T-helper 2 cell treated with Interferon-gamma antibody and Interleukin-4, amounts not matched to agents 5 μg/mL and 100 μg/mL, for 36 hours (primary cell): ENCODE results near the gene TLX3.
"Not testable (repeated sequence)": the region's sequence is repeated elsewhere in the genome, so short reads cannot be mapped to it uniquely, and the experiment has no call there.

Experiments
- DNase-seq: peaks from one replicate; pipeline ENCODE4 v3.0.0; 2021; ENCODE audit warnings: low spot score
- H3K27ac Mint-ChIP-seq: one replicate; pipeline ENCODE4 v1.8.0; 2021; ENCODE audit warnings: mild to moderate bottlenecking, mixed read lengths
- H3K27me3 Mint-ChIP-seq: one replicate; pipeline ENCODE4 v1.8.0; 2021; ENCODE audit warnings: low read depth, mixed read lengths
- H3K36me3 Mint-ChIP-seq: one replicate; pipeline ENCODE4 v1.8.0; 2021; ENCODE audit warnings: low read depth, mixed read lengths
- H3K4me1 Mint-ChIP-seq: one replicate; pipeline ENCODE4 v1.8.0; 2021; ENCODE audit warnings: low read depth, mixed read lengths
- H3K4me3 Mint-ChIP-seq: one replicate; pipeline ENCODE4 v1.8.0; 2022; ENCODE audit warnings: mild to moderate bottlenecking, moderate library complexity, mixed read lengths
- H3K9me3 Mint-ChIP-seq: one replicate; pipeline ENCODE4 v1.8.0; 2021; ENCODE audit warnings: mixed read lengths

Gene TLX3

DNA sequence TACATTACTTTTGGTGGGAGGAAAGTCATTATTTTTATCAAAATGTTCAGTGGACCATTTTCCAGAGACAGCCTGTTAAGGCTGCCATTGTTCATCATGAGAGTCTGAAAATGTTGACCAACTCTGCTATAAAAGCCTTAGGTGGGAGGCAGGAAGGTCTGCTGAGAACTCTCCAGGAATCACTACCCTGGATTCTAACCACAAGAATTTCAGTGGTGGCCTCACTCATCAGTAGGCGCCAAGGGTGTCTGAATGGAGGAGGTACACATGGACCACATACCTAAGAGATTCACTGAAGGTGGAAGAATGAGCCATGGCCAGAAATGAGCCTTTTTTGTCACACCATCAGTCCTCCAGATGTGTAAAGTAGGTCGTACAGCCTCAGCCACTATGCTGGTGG is 21.0 kb upstream of the TLX3 start:
- H3K4me3 Mint-ChIP-seq = no peak overlapping the region
- no peaks in the 10 kb centered on the region for H3K4me1 Mint-ChIP-seq
- no peak overlapping the region for H3K27ac Mint-ChIP-seq
- H3K36me3 Mint-ChIP-seq = no peaks in the 10 kb centered on the region
- DNase-seq = no peak
- H3K27me3 Mint-ChIP-seq = peaks cover 11% of the 10 kb centered on the region
- no peaks in the 10 kb centered on the region for H3K9me3 Mint-ChIP-seq

DNA sequence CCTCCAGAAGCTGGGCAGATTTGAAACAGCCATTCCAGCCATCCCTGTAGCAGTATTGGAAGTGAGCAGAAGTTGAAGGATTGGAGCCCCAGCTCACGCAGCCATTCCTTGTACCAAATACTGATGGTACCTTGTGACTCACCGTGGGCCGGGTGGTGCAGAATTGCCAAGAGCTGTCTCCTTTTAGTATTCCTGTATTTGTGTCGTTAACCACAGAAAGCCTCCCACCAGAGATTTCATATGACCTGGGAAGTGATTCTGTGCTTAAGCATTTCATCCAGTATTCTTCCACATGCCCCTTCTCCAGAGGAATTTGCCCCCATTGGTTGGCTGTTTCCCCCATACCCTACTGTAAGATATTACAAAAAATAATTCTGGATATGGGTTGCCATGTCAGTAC is 17.7 kb upstream of the TLX3 start:
- no peak for DNase-seq

DNA sequence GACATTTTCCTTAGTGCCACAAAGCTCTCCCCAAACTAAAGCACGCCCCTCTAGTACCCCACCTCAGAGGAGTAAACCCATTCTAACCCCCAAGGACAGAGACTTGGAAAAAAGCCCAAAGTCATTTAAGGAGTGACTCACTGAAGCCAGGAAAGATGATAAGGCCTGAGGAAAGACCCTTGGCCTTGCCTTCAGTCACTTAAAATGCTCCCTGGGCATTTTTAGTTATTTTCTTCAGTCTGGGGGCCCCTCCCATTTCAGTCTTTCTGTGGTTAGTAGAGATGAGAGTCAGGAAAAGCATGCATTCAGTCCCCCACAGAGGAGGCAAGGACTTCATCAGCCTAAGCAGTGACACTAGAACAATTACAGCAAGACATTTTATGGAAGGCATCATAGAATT is 13.7 kb upstream of the TLX3 start:
- Mint-ChIP-seq H3K27me3 (peaks cover 4% of the 10 kb centered on the region), H3K27ac (no peak overlapping the region), H3K36me3 (no peaks in the 10 kb centered on the region), H3K4me3 (no peak overlapping the region), H3K9me3 (no peaks in the 10 kb centered on the region), H3K4me1 (no peaks in the 10 kb centered on the region)
- no peak for DNase-seq

More for the DNA sequence above, 17.7 kb upstream of the TLX3 start:
- H3K27ac Mint-ChIP-seq = no peak overlapping the region
- H3K9me3 Mint-ChIP-seq = no peaks in the 10 kb centered on the region
- H3K36me3 Mint-ChIP-seq = no peaks in the 10 kb centered on the region
- H3K4me1 Mint-ChIP-seq = no peaks in the 10 kb centered on the region
- peaks cover 7% of the 10 kb centered on the region for H3K27me3 Mint-ChIP-seq
- H3K4me3 Mint-ChIP-seq = no peak overlapping the region

DNA sequence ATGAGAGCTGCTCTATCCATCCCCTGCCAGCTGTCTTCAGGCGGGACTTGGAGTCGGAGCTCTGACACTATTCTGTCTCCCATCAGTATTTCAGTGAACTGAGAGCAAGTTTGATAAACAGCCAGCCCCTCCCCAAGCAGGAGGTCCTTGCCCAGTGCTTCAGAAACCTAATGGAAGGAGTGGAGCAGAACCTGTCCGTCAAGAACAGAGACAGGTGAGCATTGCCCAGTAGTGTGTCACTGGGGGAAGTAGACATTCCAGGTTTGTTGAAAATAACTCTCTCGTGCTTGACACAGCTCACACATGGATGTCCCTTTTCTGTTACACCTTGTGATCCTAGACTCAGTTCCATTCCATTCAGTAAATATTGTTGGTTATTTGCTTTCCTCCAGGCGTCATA is 13.2 kb upstream of the TLX3 start:
- Mint-ChIP-seq H3K27me3 (peaks cover 4% of the 10 kb centered on the region), H3K4me1 (no peaks in the 10 kb centered on the region), H3K27ac (no peak overlapping the region), H3K9me3 (no peaks in the 10 kb centered on the region), H3K36me3 (no peaks in the 10 kb centered on the region), H3K4me3 (no peak overlapping the region)
- DNase-seq = no peak

DNA sequence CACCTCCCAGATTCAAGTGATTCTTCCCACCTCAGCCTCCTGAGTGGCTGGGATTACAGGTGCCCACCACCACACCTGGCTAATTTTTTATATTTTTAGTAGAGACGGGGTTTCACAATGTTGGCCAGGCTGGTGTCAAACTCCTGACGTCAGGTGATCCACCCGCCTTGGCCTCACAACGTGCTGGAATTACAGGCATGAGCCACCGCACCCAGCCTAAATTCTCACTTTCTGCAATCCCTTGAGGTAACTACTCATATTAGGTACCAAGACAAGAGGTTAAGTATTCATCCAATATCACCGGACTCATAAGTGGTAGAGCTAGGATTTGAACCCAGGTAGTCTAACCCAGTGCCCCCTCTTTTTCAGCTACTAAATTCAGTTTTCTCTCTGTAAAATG is 11.1 kb upstream of the TLX3 start:
- not testable (repeated sequence) for DNase-seq, H3K9me3 Mint-ChIP-seq, H3K4me1 Mint-ChIP-seq, H3K4me3 Mint-ChIP-seq, H3K27me3 Mint-ChIP-seq, H3K27ac Mint-ChIP-seq, H3K36me3 Mint-ChIP-seq

DNA sequence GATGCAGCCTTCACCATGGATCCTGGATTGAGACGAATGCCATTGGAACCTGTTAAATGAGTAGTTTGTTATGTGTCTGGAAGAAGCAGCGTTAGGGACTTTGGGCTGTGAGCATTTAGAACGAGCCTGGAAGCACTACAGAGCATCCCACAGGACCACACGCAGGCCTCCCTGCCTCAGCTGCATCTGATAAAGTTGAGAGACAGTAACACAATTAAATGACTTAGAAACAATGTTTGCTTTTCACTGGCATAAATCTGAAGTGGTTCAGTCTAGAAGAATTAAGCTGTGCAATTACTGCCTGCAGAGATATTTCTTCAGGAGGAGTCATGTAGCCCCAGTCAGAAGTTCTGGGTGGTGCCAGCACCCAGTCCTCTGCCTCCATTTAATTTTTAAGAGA is 9.8 kb upstream of the TLX3 start:
- H3K9me3 Mint-ChIP-seq = no peaks in the 10 kb centered on the region
- no peak overlapping the region for H3K4me3 Mint-ChIP-seq
- H3K27me3 Mint-ChIP-seq = peaks cover 12% of the 10 kb centered on the region
- H3K27ac Mint-ChIP-seq = no peak overlapping the region
- no peak for DNase-seq
- H3K4me1 Mint-ChIP-seq = no peaks in the 10 kb centered on the region
- no peaks in the 10 kb centered on the region for H3K36me3 Mint-ChIP-seq

DNA sequence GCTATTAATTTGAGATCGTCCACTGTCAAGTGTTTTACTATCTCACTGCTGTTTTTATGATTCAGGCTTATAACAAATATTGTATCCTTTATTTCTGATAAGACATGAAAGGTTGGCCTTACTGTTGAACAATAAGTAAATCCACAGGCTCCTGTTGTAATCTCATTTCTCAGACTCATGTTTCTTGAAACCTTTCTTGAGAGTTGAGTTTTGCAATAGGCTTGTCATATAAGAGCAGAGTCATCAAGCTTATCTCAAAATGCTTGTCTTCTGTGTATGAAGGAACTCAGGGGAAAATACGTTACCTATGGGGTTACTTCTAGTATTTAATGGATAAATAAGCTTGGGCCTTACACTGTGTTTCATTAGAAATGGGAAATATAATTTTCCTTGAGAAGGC is 9.2 kb upstream of the TLX3 start:
- Mint-ChIP-seq H3K4me3 (no peak overlapping the region), H3K4me1 (no peaks in the 10 kb centered on the region), H3K27ac (no peak overlapping the region), H3K36me3 (no peaks in the 10 kb centered on the region), H3K9me3 (no peaks in the 10 kb centered on the region), H3K27me3 (peaks cover 14% of the 10 kb centered on the region)
- DNase-seq = no peak

DNA sequence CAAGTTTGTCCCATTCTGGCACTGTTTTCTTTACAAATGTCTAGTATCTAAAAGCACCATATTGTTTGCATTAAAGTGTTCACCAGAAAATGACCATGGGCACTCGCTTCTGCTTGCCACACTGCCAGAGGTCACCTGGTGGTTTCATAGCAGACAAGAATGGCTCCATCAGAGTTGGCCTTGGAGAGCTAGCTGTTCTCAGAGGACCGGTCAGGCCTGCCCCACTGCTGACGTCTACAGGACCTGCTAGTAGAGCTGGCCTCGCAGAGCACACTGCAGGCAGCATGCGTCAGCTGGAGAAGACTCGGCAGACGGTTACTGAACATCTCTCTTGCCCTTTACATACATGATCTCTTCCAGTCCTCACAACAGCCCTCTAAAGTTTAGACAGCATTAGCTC is 8.7 kb upstream of the TLX3 start:
- Mint-ChIP-seq H3K4me3 (no peak overlapping the region), H3K4me1 (no peaks in the 10 kb centered on the region), H3K27me3 (peaks cover 19% of the 10 kb centered on the region), H3K27ac (no peak overlapping the region), H3K36me3 (no peaks in the 10 kb centered on the region), H3K9me3 (no peaks in the 10 kb centered on the region)
- no peak for DNase-seq

DNA sequence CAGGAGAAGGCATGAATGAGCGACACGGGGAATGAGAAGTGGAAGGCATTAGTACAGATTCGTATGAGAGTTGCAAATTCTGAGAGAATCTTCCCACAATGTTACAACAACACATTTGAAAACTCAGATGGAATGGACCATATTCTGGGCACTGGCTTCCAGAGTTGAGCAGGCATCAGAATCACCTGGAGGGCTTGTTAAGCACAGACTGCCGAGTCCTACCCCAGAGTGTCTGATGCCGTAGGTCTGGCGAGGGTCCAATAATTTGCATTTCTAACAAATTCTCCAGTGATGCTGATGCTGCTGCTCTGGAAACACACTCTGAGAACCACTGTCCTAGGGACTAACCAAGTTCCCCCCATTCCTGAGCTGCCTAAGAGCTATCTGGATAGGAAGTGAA is 2.9 kb upstream of the TLX3 start:
- no peaks in the 10 kb centered on the region for H3K9me3 Mint-ChIP-seq

DNA sequence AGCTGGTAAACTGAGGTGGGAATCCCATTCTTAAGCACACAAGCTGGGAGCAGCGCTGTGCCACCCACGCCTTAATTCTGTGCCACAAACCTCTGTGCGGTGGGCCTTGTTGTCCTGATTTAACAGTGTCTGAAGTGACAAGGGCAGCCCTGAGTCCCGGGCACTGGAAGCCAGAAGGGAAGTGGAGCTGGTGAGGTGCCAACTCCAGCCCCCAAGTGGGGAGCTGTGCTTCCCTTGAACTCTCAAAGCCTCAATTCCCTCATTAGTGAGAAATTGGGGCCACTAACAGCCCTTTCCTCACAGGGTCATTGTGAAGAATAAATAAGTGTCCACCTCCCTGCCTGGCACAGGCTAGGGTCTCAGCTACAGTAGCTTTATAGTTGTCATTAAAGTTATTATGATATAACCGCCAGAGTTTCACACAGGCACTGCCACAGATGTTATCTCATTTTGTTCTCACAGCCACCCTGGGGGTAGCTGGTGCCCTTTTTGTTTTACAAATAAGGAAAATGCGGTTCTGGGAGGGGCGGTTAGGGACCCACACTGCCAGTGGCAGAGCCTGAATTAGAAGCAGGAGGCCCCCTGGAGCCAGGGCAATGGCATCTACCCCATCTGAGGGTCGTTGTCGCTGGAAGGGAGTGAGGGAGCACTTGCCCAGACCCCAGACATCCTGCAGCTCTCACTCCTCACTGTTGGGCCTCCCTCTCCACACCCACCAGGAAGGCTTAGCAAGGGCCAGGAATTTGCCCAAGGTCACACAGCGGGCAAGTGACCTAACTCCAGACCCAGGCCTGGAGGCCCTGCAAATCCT is 2.1 kb upstream of the TLX3 start:
- H3K4me3 Mint-ChIP-seq = no peak overlapping the region
- H3K4me1 Mint-ChIP-seq = no peaks in the 10 kb centered on the region
- no peak overlapping the region for H3K27ac Mint-ChIP-seq

More for the DNA sequence above, 2.9 kb upstream of the TLX3 start:
- Mint-ChIP-seq H3K27me3 (peaks cover 62% of the 10 kb centered on the region), H3K4me1 (no peaks in the 10 kb centered on the region), H3K27ac (no peak overlapping the region), H3K4me3 (no peak overlapping the region), H3K36me3 (no peaks in the 10 kb centered on the region)
- no peak for DNase-seq

DNA sequence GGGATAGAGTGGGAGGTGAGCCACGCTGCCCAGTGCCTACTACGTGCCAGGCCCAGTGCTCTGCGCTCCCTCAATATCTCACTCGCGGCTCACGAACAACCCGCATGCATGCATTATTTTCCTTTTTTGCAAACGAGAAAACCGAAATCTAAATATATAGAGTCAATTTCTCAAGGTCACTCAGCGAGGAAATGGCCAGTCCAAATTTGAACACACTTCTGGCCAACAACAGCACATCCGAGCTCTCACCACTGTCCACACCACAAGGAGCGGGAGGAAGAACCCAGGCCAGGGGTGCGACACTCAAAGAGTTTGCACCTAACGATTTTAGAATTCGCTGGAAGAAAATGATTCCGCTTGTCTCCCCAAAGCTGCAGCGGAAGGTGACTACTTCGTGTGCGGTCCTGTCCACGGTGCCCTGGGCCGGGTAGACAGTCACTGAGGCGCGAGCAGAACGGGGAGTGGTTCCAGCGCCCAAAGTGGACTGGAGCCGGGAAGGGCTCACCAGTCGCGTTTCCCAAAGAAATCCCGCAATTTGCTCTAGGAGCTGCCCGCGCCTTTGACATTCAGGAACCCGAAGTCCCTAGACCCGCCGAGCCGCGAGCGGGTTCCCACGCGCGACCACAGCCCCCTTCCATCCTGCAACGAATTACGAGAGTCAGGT is 1.1 kb upstream of the TLX3 start:
- Mint-ChIP-seq H3K4me1 (peaks cover 2% of the 10 kb centered on the region), H3K27ac (no peak overlapping the region), H3K36me3 (peaks cover 1% of the 10 kb centered on the region), H3K27me3 (peaks cover 63% of the 10 kb centered on the region), H3K4me3 (no peak overlapping the region), H3K9me3 (no peaks in the 10 kb centered on the region)
- no peak for DNase-seq

More for the DNA sequence above, 2.1 kb upstream of the TLX3 start:
- H3K27me3 Mint-ChIP-seq = peaks cover 62% of the 10 kb centered on the region
- DNase-seq = no peak
- no peaks in the 10 kb centered on the region for H3K36me3 Mint-ChIP-seq
- H3K9me3 Mint-ChIP-seq = no peaks in the 10 kb centered on the region

DNA sequence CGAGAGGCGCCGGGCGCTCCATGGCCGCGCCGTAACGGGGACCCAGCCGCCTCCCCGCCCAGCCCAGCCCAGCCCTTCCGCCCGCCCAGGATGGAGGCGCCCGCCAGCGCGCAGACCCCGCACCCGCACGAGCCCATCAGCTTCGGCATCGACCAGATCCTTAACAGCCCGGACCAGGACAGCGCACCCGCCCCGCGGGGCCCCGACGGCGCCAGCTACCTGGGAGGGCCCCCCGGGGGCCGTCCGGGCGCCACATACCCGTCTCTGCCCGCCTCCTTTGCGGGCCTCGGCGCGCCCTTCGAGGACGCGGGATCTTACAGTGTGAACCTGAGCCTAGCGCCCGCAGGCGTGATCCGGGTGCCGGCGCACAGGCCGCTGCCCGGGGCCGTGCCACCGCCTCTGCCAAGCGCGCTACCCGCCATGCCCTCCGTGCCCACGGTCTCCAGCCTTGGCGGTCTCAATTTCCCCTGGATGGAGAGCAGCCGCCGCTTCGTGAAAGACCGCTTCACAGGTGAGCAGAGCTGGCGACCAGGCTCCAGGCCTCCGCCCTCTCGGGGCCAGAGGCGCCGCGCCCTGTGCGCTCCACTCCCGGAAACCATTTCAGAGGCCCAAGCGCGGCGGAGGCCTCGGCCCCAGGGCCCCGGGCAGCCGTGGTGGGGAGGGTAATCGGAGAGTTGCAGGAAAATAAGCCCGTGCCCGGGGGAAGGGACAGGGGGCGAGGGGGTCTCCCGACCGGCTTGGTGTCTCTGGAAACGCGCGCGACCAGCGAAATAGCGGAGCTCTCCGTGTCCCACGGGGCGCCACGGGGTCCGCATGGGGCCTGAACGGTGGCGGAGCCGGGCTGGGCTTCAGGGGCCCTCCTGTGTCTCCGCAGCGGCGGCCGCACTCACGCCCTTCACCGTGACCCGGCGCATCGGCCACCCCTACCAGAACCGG is 496 bp downstream of the TLX3 start:
- Mint-ChIP-seq H3K27ac (no peak overlapping the region), H3K36me3 (peaks cover 3% of the 10 kb centered on the region), H3K9me3 (no peaks in the 10 kb centered on the region), H3K27me3 (peaks cover 72% of the 10 kb centered on the region), H3K4me3 (no peak overlapping the region), H3K4me1 (peaks cover 9% of the 10 kb centered on the region)
- no peak for DNase-seq

DNA sequence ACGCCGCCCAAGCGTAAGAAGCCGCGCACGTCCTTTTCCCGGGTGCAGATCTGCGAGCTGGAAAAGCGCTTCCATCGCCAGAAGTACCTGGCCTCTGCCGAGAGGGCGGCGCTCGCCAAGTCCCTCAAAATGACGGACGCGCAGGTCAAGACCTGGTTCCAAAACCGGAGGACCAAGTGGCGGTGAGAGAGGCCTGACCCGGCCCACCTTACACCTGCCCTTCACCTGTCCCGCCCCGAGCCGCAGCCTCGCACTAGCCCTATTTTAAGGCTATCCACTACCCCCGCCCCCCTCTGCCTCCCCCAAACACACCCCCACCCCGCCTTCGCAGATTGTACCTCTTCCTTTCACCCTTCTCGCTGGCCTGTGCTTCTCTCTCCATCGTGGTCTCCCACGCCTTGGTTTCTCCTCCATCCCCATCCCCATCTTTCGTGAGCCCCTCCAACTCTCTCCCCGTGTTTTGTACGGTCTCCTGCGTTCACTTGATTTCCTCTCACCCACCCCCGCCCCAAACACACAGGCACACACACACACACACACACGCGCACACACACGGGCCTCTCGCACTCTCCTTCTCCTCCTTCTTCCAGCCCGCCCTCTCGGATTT is 1.3 kb downstream of the TLX3 start:
- H3K27ac Mint-ChIP-seq = peak overlapping the region; percentile 78
- no peak for DNase-seq
- H3K9me3 Mint-ChIP-seq = no peaks in the 10 kb centered on the region
- peaks cover 9% of the 10 kb centered on the region for H3K4me1 Mint-ChIP-seq
- H3K27me3 Mint-ChIP-seq = peaks cover 71% of the 10 kb centered on the region
- H3K4me3 Mint-ChIP-seq = no peak overlapping the region
- H3K36me3 Mint-ChIP-seq = peaks cover 3% of the 10 kb centered on the region
